HCT116 (cell line): ENCODE measurements around the gene PLA2G2C. TPM values are rescaled to one million over a fixed set of nuclear protein-coding genes. Genes with fewer than 3 reads are reported as not detected.

Experiments used
- ATAC-seq: fragments of 200-7000 bp; cut with Tn5 transposase; 2 replicates; pipeline ENCODE4 v1.9.1; 2020; ENCODE audit warnings: mild to moderate bottlenecking, moderate library complexity
- BruUV-seq: library from RNA; stranded (reverse); fragments of 400-500 nt; replicated peaks from 2 replicates; lab custom pipeline; 2021; lab: Mats Ljungman, UMichigan
- CTCF ChIA-PET: fragments of 300-600 bp; sonication (Branson Sonifier 250); formaldehyde crosslinking; loops from one replicate; lab custom pipeline; 2021; ENCODE audit warnings: antibody characterized with exemption; lab: Charles Lee
- POLR2A ChIA-PET: fragments of 300-600, 350-600 bp; sonication (Branson Sonifier 250); formaldehyde crosslinking; loops from one replicate; lab custom pipeline; 2021; ENCODE audit warnings: antibody characterized with exemption; lab: Charles Lee
- RAD21 ChIA-PET, 2 experiments: fragments of 300-600 bp; sonication (Branson Sonifier 250); formaldehyde crosslinking; loops; one replicate each; lab custom pipeline; 2023; ENCODE audit warnings: low total read pairs in 2 of 2; ENCODE audit not compliant: uncharacterized antibody in 2 of 2, unreplicated experiment in 2 of 2, low non-redundant PET in 1 of 2; lab: Charles Lee
- DNase-seq: peaks from one replicate; pipeline ENCODE4 v3.0.0-alpha.2; 2010; ENCODE audit warnings: low read depth, low spot score
- H2AFZ ChIP-seq: fragments of 200-600 bp; shearing (Covaris generic), sonication (generic); 2 replicates; pipeline ENCODE4 v1.6.1; 2017; ENCODE audit warnings: low read depth, mixed run types, mixed read lengths, antibody characterized with exemption, low read length; ENCODE audit not compliant: poor library complexity, severe bottlenecking
- H3K27ac ChIP-seq: 2 replicates; pipeline ENCODE4 v1.5.1; 2012; ENCODE audit warnings: low read depth, low read length
- H3K27me3 ChIP-seq: fragments of 200-600 bp; sonication (generic); 2 replicates; pipeline ENCODE4 v1.6.1; 2016; ENCODE audit warnings: mixed run types, low read length, mixed read lengths; ENCODE audit not compliant: insufficient read depth
- H3K36me3 ChIP-seq, 2 experiments: fragments of 200-500 bp in 1 of 2; fragments of 200-600 bp in 1 of 2; sonication (Bioruptor generic) in 1 of 2; sonication (generic) in 1 of 2; 2 replicates each; pipeline versions ENCODE4 v1.5.1 to v1.6.1; 2014 to 2016; ENCODE audit warnings: low read length in 2 of 2, inconsistent platforms in 1 of 2, mixed read lengths in 1 of 2, mixed run types in 1 of 2; ENCODE audit not compliant: insufficient read depth in 2 of 2, control insufficient read depth in 1 of 2
- H3K4me1 ChIP-seq, 2 experiments: fragments of 200-600 bp in 1 of 2; sonication (generic) in 1 of 2; 2 replicates each; pipeline versions ENCODE4 v1.5.1 to v1.6.1; 2012 to 2017; ENCODE audit warnings: low read length in 2 of 2, inconsistent platforms in 1 of 2, mild to moderate bottlenecking in 1 of 2, mixed read lengths in 1 of 2, mixed run types in 1 of 2, moderate library complexity in 1 of 2; ENCODE audit not compliant: insufficient read depth in 2 of 2, control insufficient read depth in 1 of 2
- H3K4me2 ChIP-seq: fragments of 200-600 bp; sonication (generic); 2 replicates; pipeline ENCODE4 v1.6.1; 2017; ENCODE audit warnings: mixed run types, low read length, mixed read lengths
- H3K4me3 ChIP-seq, 2 experiments: fragments of 200-600 bp in 1 of 2; sonication (generic) in 1 of 2; replicated peaks in 1 of 2; 2 replicates each; pipeline ENCODE4 v1.5.1; 2011 to 2016; ENCODE audit warnings: low read length in 2 of 2, control low read depth in 1 of 2, low read depth in 1 of 2, mild to moderate bottlenecking in 1 of 2, mixed read lengths in 1 of 2, mixed run types in 1 of 2
- H3K79me2 ChIP-seq: fragments of 200-600 bp; sonication (generic); 2 replicates; pipeline ENCODE4 v1.6.1; 2017; ENCODE audit warnings: mild to moderate bottlenecking, mixed run types, low read length, moderate library complexity, mixed read lengths; ENCODE audit not compliant: insufficient read depth
- H3K9ac ChIP-seq: fragments of 200-600 bp; sonication (generic); 2 replicates; pipeline ENCODE4 v1.6.1; 2016; ENCODE audit warnings: low read length, mixed read lengths
- H3K9me2 ChIP-seq: fragments of 200-600 bp; sonication (generic), shearing (Covaris generic); 2 replicates; pipeline ENCODE4 v1.6.1; 2017; ENCODE audit warnings: mixed run types, mild to moderate bottlenecking, moderate library complexity; ENCODE audit not compliant: insufficient read depth
- H3K9me3 ChIP-seq, 2 experiments: fragments of 200-500 bp in 1 of 2; fragments of 200-600 bp in 1 of 2; sonication (Bioruptor generic) in 1 of 2; sonication (generic) in 1 of 2; 2 replicates each; pipeline ENCODE4 v1.6.1; 2014 to 2017; ENCODE audit warnings: low read length in 2 of 2, mixed read lengths in 2 of 2, inconsistent platforms in 1 of 2, low read depth in 1 of 2, mild to moderate bottlenecking in 1 of 2, mixed run types in 1 of 2, moderate library complexity in 1 of 2; ENCODE audit not compliant: control insufficient read depth in 1 of 2, insufficient read depth in 1 of 2
- H4K20me1 ChIP-seq: fragments of 200-600 bp; sonication (generic), shearing (Covaris generic); 2 replicates; pipeline ENCODE4 v1.6.1; 2017; ENCODE audit warnings: mixed run types, mild to moderate bottlenecking, moderate library complexity; ENCODE audit not compliant: insufficient read depth
- CBX3 ChIP-seq: IDR thresholded peaks from 2 replicates; pipeline ENCODE4 v1.6.1; 2012; ENCODE audit warnings: low read depth
- EZH2phosphoT487 ChIP-seq: fragments of 200-600 bp; IDR thresholded peaks from 2 replicates; pipeline ENCODE4 v1.6.1; 2018; ENCODE audit warnings: antibody characterized with exemption, borderline replicate concordance
- JUND ChIP-seq: IDR thresholded peaks from 2 replicates; pipeline ENCODE4 v1.6.1; 2012
- RAD21 ChIP-seq: IDR thresholded peaks from 2 replicates; pipeline ENCODE4 v1.6.1; 2012; ENCODE audit warnings: low read depth, mild to moderate bottlenecking
- REST ChIP-seq: IDR thresholded peaks from 2 replicates; pipeline ENCODE4 v1.6.1; 2012; ENCODE audit warnings: low read depth
- SP1 ChIP-seq: IDR thresholded peaks from 2 replicates; pipeline ENCODE4 v1.6.1; 2012; ENCODE audit warnings: low read depth
- TCF7L2 ChIP-seq: IDR thresholded peaks from 2 replicates; pipeline ENCODE4 v1.7.0; 2011; ENCODE audit warnings: borderline replicate concordance, inconsistent platforms; ENCODE audit not compliant: insufficient read depth, insufficient read length; ENCODE audit errors: extremely low read depth
- YY1 ChIP-seq: IDR thresholded peaks from 2 replicates; pipeline ENCODE4 v1.6.1; 2011; ENCODE audit warnings: low read length, low read depth, moderate library complexity, mild to moderate bottlenecking; ENCODE audit not compliant: insufficient replicate concordance; ENCODE audit errors: extremely low read depth
- ZFX ChIP-seq: fragments of 450-650 bp; IDR thresholded peaks from 2 replicates; pipeline ENCODE4 v1.6.1; 2017
- ZNF274 ChIP-seq: fragments of 200-500 bp; sonication (Bioruptor generic); IDR thresholded peaks from 2 replicates; pipeline ENCODE4 v1.6.1; 2014; ENCODE audit warnings: mild to moderate bottlenecking, low read depth, low read length, inconsistent platforms
- intact Hi-C: fragments of 100-400 bp; cut with micrococcal nuclease; formaldehyde crosslinking; loops from 2 replicates; pipeline ENCODE4 v1.10.0; 2022
- total RNA-seq: library from RNA; stranded (reverse); gene quantifications from one replicate; pipeline ENCODE4 v1.2.1, GENCODE V29; 2021; ENCODE audit not compliant: unreplicated experiment
- TF ChIP-seq, protein P1 (sequence below): IDR thresholded peaks from 2 replicates; pipeline ENCODE4 v1.6.1; 2012

PLA2G2C gene
- total RNA-seq, 1 experiment from 2014 or later, result not detected

- Histone ChIP-seq H3K27ac (no peak overlapping the region), H3K9ac (no peak overlapping the region), H3K79me2 (no peaks in the 10 kb centered on the region), H3K27me3 (no peaks in the 10 kb centered on the region), H3K9me2 (no peaks in the 10 kb centered on the region), H3K4me3 (no peak overlapping the region), H3K36me3 (no peaks in the 10 kb centered on the region), H3K9me3 (peaks cover 0 to 3% of the 10 kb centered on the region in 2 experiments; a peak in 2 of 4 replicates), H2AFZ (no peak overlapping the region), H3K4me2 (no peak overlapping the region), H4K20me1 (no peaks in the 10 kb centered on the region), H3K4me1 (peaks cover 0 to 5% of the 10 kb centered on the region in 2 experiments; a peak in 2 of 4 replicates)
- ChIA-PET POLR2A (no interaction called here), RAD21 (no interaction called here), CTCF (interaction anchor here (3.5 kb wide), 1 partner anchor 180 kb away, joined by 20 read pairs; no protein-coding TSS in a partner anchor)
- ATAC-seq, result no peak
- no peak for DNase-seq
- no peak for TF ChIP-seq TCF7L2
- TF ChIP-seq ZNF274, result no peak
- TF ChIP-seq ZFX, result no peak
- TF ChIP-seq, protein P1, sequence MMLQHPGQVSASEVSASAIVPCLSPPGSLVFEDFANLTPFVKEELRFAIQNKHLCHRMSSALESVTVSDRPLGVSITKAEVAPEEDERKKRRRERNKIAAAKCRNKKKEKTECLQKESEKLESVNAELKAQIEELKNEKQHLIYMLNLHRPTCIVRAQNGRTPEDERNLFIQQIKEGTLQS, result no peak
- no peak for TF ChIP-seq SP1
- TF ChIP-seq YY1, result no peak
- no peak for TF ChIP-seq JUND
- TF ChIP-seq EZH2phosphoT487, result no peak
- TF ChIP-seq RAD21, result no peak
- no peak for TF ChIP-seq CBX3
- TF ChIP-seq REST, result no peak
- BruUV-seq, result no TSS peak
- intact Hi-C loops, result loop anchor here (5.0 kb wide), 1 partner anchor 492 kb away; the partner anchor contains the start of gene HTR6
Observed at GRCh38 chr1:20154301-20154831, 32.0 kb downstream of the PLA2G2C start.
